ACC112 (cell line): ENCODE measurements around the gene UBASH3B.
A peak's percentile ranks its signal among the peaks of the same experiment; 100 is the strongest.
"Not testable (repeated sequence)": the region's sequence is repeated elsewhere in the genome, so short reads cannot be mapped to it uniquely, and the experiment has no call there.

Experiments
- H2AFZ ChIP-seq: fragments of 200-600 bp; sonication (generic); one replicate; pipeline ENCODE4 v1.6.0; 2017; ENCODE audit warnings: antibody characterized with exemption, low read length; ENCODE audit not compliant: unreplicated experiment
- H3K27ac ChIP-seq: fragments of 200-600 bp; sonication (generic); 2 replicates; pipeline ENCODE4 v1.5.1; 2014; ENCODE audit warnings: low read depth, mild to moderate bottlenecking, antibody characterized with exemption, low read length, moderate library complexity
- H3K27me3 ChIP-seq: fragments of 200-600 bp; sonication (generic); 2 replicates; pipeline ENCODE4 v1.6.1; 2014; ENCODE audit warnings: mild to moderate bottlenecking, antibody characterized with exemption, low read length, moderate library complexity, mixed read lengths; ENCODE audit not compliant: insufficient read depth
- H3K36me3 ChIP-seq: fragments of 200-600 bp; sonication (generic); 2 replicates; pipeline ENCODE4 v1.6.1; 2016; ENCODE audit warnings: mild to moderate bottlenecking, antibody characterized with exemption, low read length, moderate library complexity, mixed read lengths; ENCODE audit not compliant: insufficient read depth
- H3K4me1 ChIP-seq: fragments of 200-600 bp; sonication (generic); one replicate; pipeline ENCODE4 v1.6.1; 2016; ENCODE audit warnings: low read length, mixed read lengths; ENCODE audit not compliant: insufficient read depth, unreplicated experiment, control insufficient read depth
- H3K4me3 ChIP-seq: fragments of 200-600 bp; sonication (generic); 2 replicates; pipeline ENCODE4 v1.5.1; 2014; ENCODE audit warnings: mild to moderate bottlenecking, low read depth, low read length
- H3K79me2 ChIP-seq: fragments of 200-600 bp; sonication (generic); one replicate; pipeline ENCODE4 v1.6.0; 2016; ENCODE audit warnings: low read length; ENCODE audit not compliant: control insufficient read depth, unreplicated experiment, insufficient read depth

Gene UBASH3B

DNA sequence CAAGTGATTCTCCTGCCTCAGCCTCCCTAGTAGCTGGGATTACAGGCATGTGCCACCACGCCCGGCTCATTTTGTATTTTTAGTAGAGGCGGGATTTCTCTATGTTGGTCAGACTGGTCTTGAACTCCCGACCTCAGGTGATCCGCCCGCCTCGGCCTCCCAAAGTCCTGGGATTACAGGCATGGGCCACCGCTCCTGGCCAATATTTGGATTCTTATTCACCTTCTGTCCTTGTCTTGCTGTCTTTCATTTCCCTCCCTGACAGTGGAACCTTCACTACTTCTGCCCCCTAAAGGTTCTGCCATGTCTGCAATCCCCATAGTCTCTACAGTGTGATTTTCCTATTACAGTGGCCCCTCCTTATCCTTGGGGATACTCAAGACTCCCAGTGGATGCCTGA, 75.2 kb downstream of the UBASH3B start:
- H3K4me3 ChIP-seq, H3K27me3 ChIP-seq, H3K36me3 ChIP-seq, H2AFZ ChIP-seq: not testable (repeated sequence)
- Histone ChIP-seq H3K4me1 (peaks cover 40% of the 10 kb centered on the region), H3K79me2 (peaks cover 52% of the 10 kb centered on the region), H3K27ac (peak overlapping the region; percentile 86)

DNA sequence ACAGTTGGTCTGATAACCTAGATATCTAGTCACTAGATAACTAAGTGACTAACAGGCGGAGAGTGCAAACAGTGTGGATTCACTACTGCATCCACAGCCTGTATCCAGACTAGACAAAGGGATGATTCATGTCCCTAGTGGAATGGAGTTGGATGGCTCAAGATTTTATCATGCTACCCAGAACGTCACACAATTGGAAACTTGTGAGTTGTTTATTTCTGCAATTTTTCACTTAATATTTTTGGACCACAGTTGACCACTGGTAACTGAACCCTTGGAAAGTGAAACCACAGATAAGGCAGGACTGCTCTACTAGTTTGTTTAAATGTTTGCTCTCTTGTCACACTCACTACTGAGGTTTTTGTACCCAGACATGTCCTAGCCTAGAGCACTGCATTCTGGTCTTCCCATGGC, 76.0 kb downstream of the UBASH3B start:
- Histone ChIP-seq H3K4me1 (peaks cover 40% of the 10 kb centered on the region), H3K4me3 (no peak overlapping the region), H3K79me2 (peaks cover 55% of the 10 kb centered on the region), H2AFZ (no peak overlapping the region), H3K36me3 (no peaks in the 10 kb centered on the region), H3K27ac (peak overlapping the region; percentile 86), H3K27me3 (no peaks in the 10 kb centered on the region)

DNA sequence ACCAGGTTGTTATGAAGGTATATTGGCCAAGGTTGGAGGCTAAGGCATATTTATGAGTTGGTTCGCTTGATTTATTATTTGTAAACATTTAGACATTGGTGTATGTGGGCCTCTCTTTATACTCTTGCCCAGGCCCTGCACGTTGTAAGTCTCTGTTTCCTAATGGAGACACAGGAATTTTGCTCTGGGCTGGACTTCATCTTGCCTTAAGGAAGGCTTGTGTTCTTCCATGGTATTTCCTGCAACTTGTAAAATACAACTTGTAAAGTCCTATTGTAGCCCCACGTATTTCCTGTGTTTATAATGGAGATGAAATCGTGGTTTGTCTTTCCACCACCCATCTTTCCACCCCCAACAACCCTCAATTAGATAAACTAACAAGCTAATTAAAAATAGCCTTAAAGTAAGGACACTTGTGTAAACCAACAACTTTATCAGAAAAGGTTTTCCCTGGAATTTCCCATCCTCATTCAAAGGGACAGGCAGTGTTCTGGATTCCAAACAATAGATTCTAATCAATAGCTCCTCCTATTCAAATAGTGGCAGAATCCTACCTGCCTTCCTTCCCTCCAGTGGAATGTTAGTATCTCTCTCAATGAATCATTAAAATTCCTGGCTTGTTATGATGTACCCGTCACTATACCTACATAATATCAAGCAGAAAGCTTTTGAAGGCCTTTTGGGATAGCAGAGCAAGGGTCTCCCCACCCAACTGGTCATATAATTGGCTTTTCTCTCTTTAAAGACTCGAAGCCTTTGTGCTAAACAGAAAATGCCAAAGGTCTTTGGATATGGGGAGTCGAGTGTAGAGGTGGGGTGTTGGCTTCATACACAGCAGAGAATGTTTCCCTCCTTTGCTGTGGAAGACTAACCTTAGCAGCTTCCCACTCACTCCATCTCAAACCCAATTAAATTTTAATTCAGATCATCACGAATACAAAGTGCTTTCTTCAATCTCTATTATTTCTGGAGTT, 77.1 kb downstream of the UBASH3B start:
- H3K79me2 ChIP-seq: peaks cover 44% of the 10 kb centered on the region
- peak overlapping the region; percentile 86 for H3K27ac ChIP-seq
- no peak overlapping the region for H2AFZ ChIP-seq
- peak overlapping the region; percentile 1; the same call in 1 of the 2 replicates for H3K4me3 ChIP-seq
- no peaks in the 10 kb centered on the region for H3K27me3 ChIP-seq
- H3K4me1 ChIP-seq: peaks cover 42% of the 10 kb centered on the region
- no peaks in the 10 kb centered on the region for H3K36me3 ChIP-seq

DNA sequence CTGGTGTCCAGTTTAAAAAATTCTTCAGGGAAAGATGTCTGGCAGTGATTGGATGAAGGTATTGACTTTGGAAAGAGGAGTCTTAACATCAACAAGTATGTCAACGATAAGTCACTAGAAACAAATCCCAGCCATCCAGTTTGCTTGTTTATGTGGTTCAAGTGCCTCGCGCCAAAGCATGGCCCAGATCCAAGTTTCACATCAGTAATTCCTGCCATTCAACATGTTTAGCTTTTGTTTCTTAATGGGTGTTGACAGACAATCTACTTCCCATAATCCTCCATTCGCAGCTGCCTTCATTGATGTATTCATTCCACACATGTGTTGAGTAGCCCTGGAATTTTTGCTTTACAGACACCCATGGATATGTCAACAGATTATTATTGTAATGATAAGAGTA, 77.8 kb downstream of the UBASH3B start:
- peak overlapping the region; percentile 1; the same call in 1 of the 2 replicates for H3K4me3 ChIP-seq
- no peaks in the 10 kb centered on the region for H3K27me3 ChIP-seq
- no peaks in the 10 kb centered on the region for H3K36me3 ChIP-seq
- H2AFZ ChIP-seq: no peak overlapping the region
- H3K4me1 ChIP-seq: peaks cover 48% of the 10 kb centered on the region
- H3K27ac ChIP-seq: peak overlapping the region; percentile 86
- peaks cover 43% of the 10 kb centered on the region for H3K79me2 ChIP-seq

DNA sequence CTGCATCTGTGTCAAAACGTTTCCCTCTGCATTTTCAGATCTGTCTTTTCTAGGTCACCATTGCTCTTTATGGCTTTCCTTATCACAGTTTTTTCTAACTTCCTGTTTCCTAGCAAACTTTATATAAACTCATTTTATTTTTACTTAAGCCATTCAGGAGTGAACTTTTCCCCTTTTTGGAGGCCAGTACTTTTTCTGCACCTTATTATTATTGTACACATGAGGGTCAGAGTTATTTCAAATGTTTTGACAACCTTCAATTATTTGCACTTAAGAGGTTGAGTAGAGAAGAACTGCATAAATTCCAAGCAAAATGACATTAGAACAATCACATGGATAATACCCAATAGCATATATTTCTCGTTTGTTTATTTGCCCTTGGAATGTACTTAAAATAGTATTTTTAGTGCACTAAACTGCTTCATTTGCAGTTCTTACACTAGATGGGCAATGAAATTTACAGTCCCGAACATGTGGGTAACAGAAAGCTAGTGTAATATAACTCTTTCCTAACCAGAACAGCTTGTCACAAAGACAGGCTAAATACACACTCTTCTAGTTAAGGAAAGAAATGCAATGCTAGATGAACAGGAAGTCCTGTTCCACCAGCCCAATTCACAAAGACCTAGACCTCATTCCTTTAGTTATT, 79.5 kb downstream of the UBASH3B start:
- no peaks in the 10 kb centered on the region for H3K36me3 ChIP-seq

DNA sequence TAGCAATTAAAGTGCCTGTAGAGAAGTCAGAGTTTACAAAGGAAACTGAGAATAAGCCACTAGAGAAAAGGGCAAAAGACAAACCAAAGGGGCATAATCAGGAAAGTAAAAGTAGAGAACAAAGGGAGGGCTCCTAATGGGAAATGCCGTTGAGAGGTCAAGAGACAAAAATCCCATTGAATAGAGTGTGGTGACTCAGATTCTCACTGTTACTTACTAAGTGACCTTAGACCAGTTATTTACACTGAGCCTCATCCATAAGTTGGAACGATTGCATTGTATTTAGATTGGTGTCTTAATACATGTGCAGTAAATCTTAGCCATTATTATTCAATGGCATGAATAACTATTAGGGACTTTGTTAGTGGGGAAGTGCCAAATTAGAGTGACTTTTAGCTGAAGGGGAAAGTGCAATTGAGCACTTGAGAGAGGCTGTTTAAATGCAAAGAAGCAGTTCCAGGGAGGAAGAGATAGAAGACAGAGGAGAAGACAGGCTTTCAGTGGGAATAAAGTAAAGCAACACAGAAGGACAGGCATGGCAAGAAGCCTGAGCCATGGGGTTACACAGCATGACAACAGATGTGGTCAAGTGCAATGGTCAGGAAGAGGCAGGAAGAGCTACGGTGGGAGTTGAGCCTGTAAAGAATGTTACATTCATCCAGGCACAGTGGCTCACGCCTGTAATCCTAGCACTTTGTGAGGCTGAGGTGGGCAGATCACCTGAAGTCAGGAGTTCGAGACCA, 82.6 kb downstream of the UBASH3B start:
- peaks cover 41% of the 10 kb centered on the region for H3K4me1 ChIP-seq

More for the DNA sequence above, 79.5 kb downstream of the UBASH3B start:
- H3K4me3 ChIP-seq: no peak overlapping the region
- peaks cover 50% of the 10 kb centered on the region for H3K4me1 ChIP-seq
- H3K27ac ChIP-seq: no peak overlapping the region
- no peaks in the 10 kb centered on the region for H3K27me3 ChIP-seq
- peaks cover 45% of the 10 kb centered on the region for H3K79me2 ChIP-seq
- H2AFZ ChIP-seq: no peak overlapping the region

DNA sequence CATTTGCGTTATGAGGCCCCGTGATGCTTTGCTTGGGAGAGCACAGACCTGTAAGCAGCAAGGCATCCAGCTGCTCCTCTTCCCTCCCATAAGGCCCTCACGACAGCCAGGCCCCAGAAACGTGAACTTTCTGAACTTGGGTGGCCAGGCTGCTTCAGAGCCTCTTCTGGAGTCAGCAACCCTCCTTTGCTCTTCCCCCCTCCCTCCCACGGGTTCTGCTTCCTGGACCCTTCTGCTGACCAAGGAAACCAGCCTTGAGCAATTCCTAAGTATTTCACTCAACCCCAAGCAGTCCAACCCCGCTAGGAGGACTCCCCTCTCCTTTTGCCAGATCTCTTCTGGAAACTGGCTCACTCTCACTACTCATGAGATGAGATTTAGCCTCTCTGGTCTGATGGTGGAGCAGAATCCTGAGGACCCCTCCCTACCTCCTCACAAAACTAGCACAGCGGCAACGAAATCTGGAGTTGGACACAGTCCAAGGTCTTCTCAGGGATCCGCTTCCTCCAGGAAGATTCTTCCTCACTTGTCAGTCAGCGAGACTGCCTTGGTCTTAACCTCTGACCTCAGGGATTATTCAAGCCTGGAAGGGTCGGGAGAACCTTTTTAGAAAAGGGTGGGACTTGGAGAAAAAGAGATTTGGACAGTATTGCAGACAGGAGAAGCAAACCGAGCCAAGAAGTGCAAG, 86.2 kb downstream of the UBASH3B start:
- peaks cover 49% of the 10 kb centered on the region for H3K79me2 ChIP-seq
- no peak overlapping the region for H2AFZ ChIP-seq
- H3K36me3 ChIP-seq: no peaks in the 10 kb centered on the region
- no peak overlapping the region for H3K27ac ChIP-seq
- no peaks in the 10 kb centered on the region for H3K27me3 ChIP-seq
- peaks cover 33% of the 10 kb centered on the region for H3K4me1 ChIP-seq
- H3K4me3 ChIP-seq: no peak overlapping the region

More for the DNA sequence above, 82.6 kb downstream of the UBASH3B start:
- Histone ChIP-seq H3K4me3 (no peak overlapping the region), H2AFZ (no peak overlapping the region), H3K27me3 (no peaks in the 10 kb centered on the region), H3K27ac (peak overlapping the region; percentile 43; the same call in 1 of the 2 replicates), H3K36me3 (no peaks in the 10 kb centered on the region), H3K79me2 (peaks cover 42% of the 10 kb centered on the region)

DNA sequence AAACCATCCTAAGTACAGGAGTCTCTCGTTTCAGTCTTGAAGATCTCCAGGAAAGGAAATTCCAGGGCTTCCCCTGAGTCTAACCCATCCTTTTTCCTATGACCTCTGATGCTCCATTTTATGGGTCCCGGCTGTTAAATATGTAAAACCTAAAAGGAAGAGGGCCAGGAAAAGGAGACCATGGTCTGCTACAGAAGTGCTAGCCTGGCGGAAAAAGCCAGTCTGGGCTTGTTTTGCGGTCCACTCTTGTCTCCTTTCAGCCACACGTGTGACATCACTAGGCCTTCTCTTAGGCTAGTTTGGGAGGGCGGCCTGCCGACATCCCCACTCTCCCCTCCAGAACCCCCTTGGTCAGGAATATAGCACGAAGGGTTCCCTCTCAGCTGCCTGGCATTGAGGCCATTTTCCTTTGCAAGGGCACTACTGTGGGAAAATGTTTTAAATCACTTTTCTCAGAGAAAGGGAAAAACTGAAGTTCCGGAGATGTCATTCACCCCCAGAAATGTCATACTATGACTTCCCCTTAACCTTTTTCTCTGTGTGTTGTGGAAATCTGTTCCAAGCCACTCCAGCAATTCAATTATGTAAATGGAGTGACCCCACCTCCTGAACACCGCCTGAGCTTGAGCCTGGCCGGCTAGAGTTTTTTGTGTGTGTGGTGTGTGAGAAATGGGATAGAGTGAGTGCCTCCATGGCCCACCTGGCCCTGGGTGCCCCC, 86.9 kb downstream of the UBASH3B start:
- Histone ChIP-seq H2AFZ (no peak overlapping the region), H3K79me2 (peaks cover 53% of the 10 kb centered on the region), H3K36me3 (no peaks in the 10 kb centered on the region), H3K4me1 (peaks cover 36% of the 10 kb centered on the region), H3K27me3 (no peaks in the 10 kb centered on the region), H3K27ac (no peak overlapping the region), H3K4me3 (no peak overlapping the region)

DNA sequence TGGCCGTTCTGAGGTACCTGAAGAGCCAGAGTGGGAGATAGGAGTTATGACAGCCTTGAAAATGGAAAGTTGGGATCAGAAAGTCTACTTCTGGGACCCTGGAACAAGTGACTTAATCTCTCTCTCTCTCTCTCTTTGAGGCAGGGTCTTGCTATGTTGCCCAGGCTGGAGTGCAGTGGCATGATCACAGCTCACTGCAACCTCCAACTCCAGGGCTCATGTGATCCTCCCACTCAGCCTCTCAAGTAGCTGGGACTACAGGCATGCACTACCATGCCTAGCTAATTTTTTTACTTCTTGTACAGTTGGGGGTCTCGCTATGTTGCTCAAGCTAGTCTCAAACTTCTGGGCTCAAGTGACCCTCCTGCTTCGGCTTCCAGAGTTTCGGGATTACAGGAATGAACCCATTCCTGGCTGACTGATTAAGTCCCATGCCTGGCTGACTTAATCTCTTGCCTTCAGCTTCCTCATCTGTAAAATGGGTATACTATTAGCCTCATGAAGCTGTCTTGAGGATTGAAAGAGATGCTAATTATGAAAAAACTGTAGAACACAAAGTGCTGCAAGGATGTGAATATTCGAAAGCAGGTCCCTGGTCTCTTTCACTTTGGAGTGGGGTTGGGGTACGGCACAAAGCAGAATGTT, 87.7 kb downstream of the UBASH3B start:
- no peak overlapping the region for H3K4me3 ChIP-seq
- H3K27me3 ChIP-seq: no peaks in the 10 kb centered on the region
- no peak overlapping the region for H2AFZ ChIP-seq
- H3K36me3 ChIP-seq: no peaks in the 10 kb centered on the region
- H3K79me2 ChIP-seq: peaks cover 53% of the 10 kb centered on the region
- H3K27ac ChIP-seq: no peak overlapping the region
- peaks cover 36% of the 10 kb centered on the region for H3K4me1 ChIP-seq
